Activated CD4-positive, CD25-positive, alpha-beta regulatory T cell treated with anti-CD3 and anti-CD28 coated beads, Interleukin-2, amount 50 U/mL, for 16 hours (primary cell): ENCODE results near the gene CACNA1B.
"Not testable (repeated sequence)": the region's sequence is repeated elsewhere in the genome, so short reads cannot be mapped to it uniquely, and the experiment has no call there.

Experiments used
- DNase-seq: peaks from one replicate; pipeline ENCODE4 v3.0.0-alpha.2; 2020; ENCODE audit warnings: low read depth, low spot score

The CACNA1B gene

DNA sequence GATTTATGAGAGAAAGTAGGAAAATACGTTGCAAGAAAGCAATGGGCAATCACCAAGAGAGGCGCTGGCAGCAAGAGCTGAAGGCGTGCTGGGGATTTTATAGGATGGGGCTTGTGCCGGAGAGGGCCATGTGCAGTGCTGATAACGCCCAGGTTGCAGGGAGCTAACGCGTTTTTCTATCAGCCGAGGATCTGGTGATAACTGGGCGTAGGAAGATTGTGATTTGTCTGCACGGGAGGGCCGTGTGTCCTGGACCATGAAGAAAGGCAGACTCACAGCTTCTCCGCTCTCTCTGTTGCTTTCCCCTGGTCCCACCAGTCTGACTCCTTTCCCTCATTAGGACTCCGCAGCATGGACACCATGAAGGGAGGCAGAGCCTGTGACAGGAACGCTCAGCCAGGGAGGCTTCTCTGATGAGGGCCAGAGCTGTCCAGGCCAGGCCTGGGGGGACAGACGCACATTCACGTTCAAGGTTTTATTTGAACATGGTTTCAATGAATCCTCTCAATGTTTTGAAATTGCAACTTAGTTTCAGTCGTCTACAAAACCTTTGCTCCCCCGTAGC lies 11.9 kb upstream of the CACNA1B start:
- DNase-seq, result no peak

DNA sequence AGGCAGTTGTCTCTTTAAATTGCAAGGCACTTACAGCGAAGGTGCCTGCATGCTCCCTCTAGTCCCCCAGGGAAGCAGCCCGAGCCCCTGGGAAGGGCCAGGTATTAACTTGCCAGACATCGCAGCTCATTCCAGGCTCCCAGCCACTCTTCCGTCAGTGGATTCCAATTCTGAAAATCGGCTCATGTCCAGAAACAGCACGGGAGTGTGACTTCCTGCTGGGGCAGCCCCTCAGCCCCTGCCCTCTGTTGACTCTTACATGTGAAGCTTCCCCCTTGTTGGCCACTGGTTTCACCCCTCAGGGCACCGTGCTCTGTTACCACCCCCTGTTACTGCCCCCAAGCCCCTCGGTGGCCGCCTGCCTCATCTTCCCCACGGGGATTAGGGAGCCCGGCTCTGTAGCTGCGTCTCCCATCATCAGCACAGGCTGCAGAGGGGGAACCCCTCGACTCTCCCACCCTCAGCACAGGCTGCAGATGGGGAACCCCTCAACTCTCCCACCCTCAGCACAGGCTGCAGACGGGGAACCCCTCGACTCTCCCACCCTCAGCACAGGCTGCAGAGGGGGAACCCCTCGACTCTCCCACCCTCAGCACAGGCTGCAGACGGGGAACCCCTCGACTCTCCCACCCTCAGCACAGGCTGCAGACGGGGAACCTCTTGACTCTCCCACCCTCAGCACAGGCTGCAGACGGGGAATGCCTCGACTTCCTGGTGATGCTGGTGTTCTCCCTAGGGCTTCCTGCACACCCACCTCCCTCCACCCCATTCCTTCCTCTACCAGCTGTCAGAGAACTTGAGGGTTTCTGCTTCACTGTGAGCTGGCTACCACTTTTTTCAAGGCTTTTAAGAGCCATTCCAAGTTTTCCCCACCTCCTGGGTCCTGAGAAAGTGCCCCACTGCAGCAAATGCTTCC lies 11.1 kb upstream of the CACNA1B start:
- no peak for DNase-seq

DNA sequence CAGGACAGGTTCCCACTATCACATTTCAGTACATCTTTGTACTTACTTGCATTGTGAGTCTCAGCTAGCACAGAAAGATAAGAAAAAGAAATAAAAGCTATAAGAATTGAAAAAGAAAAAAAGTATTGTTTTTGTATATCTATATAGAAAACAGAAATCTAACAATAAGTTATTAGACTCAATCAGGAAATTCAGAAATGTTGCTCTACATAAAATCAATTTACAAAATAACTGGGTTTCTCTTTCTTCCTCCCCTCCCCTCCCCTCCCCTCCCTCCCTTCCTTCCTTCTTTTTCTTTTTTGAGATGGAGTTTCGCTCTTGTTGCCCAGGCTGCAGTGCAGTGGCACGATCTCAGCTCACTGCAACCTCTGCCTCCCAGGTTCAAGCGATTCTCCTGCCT lies 7.2 kb upstream of the CACNA1B start:
- DNase-seq, result no peak

DNA sequence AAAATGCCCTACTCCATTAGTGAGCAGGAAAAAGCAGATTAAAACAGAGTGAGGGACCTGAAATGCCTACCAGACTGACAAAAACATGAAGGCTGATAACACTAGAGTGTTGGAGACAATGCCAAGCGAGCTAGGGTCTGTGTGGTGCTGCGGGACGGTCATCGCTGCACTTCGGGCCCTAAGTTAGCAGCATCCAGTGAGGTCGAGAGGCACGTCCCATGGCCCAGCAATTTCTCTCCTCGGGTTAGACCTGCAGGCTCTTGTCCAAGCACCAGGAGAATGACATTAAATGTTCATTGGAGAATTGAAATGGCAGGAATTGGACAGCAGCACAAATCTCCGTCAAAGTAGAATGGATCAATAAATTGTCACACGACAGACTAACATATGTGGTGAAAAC lies 5.3 kb upstream of the CACNA1B start:
- no peak for DNase-seq

DNA sequence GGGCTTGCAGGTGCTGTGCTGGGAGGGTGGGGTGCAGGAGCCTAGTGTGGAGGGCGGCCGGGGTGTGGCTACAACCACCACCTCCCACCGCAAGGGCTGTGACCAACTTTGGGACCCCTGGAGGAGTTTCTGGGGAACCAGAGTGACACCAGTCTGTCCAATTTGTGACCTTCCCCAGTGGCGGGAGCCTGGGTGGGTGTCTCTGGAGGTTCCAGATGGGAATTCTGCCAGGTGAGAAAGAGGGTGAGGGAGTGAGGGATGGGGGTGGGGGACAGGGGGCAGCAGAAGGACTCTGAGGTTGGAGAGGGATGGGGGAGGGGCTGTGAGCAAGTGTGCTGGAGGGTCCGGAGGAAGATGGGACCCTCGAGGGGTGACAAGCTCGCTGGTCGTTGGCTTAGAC lies 4.2 kb upstream of the CACNA1B start:
- no peak for DNase-seq

DNA sequence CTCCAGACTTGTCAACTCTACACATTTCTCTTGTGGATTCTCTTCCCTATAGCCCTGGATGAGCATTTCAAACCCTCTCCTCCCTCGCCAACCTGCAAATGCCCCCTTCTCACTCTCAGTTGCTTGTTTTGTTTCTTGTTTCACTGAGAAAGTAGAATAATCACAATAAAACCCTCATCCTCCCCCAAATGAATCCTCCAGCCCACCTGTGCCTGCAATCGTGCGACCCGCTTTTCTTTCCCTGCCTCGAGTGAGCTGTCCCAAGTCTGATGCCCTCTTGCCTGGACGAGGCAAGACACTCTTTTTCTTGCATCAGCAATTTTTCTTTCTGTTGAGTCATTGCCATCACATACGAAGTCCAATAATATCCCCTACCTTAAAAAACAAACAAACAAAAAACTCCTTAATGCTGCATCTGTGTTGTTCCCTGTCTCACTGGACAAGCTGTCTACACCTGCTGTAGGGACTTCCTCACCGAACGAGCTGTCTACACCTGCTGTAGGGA lies 3.7 kb upstream of the CACNA1B start:
- DNase-seq, result no peak

DNA sequence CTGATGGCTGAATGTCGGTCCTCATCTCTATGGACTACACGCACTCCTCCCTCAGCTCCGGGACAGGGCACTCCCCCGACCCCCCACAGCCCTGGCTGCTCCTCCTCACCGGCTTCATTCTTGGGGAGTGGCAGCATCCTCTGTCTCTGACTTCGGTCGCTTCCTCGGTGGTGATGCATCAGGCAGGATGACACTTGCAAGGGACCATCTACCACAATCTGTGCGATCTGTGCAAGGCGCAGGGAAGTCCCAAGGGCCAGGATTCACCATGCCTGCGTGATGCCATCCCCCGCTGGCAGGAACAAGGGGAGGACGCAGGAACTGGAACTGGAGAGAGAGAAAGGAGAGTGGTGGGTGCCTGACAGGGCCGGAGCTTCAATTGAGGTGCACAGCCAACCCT lies 2.2 kb upstream of the CACNA1B start:
- no peak for DNase-seq

DNA sequence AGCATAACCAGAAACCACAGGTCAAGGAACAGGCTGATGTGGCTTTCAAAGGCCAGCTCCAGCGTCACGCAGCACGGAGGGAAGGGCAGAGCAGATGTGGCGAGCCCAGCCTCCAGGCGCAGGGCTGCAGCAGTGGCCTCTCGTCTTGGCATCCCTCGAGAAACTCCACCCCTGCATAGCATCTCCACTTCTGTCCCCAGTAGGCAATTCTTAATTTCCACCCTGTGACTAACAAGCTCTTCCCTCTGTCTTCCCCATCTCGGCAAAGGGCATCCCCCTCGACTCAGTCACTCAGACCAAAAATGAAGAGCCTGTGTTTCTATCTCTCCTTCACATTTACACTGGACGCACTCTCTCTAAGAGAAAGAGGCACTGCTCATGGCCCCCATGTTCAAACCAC lies 1.7 kb upstream of the CACNA1B start:
- no peak for DNase-seq

DNA sequence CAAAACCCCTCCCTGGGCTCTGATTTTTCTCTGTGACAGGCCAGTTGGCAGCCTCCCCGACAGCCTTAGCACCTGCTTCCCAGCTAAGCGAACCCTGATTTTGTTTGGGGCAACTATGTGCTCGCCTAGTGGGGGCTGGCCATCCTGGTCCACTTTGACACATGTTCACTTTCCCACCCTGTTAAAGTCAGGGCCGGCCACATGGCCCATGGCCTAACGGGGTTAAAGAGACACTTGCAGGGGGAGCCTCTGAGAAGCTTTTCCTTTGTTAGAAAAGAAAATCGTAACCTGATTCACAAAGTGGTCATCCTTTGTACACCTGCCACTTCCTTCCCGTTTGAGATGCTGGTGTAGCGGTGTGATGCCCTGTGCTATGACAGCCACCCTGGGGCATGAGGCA lies 1.3 kb upstream of the CACNA1B start:
- no peak for DNase-seq

DNA sequence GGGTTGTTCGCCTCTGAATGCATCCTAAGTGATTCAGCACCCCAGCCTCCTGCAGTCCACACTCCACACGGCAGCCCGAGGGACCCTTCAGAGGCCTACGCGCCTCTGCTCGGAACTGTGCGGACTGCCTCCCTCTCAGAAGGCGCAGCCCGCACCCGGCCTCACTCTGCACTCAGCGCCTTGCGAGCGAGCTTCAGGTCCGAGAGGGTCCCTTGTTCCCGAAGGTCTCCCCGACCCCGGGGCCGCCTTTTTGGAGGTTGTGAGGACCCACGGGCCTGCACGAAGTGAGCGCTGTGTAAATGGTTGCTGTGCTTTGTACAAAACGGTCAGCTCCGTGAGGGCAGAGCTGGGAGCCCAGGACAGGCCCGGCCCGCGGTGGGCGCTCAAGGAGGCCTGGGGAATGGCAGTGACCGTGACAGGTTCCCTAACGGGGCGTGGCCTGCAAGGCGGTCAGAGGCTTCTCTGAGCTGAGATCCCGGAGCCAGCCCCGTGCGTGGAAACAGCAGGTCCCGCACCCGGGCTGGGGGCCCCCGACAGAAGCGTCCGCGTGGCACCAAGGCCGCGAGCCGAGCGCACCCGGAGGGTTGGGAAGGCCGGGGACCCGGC lies 698 bp upstream of the CACNA1B start:
- DNase-seq, result no peak

DNA sequence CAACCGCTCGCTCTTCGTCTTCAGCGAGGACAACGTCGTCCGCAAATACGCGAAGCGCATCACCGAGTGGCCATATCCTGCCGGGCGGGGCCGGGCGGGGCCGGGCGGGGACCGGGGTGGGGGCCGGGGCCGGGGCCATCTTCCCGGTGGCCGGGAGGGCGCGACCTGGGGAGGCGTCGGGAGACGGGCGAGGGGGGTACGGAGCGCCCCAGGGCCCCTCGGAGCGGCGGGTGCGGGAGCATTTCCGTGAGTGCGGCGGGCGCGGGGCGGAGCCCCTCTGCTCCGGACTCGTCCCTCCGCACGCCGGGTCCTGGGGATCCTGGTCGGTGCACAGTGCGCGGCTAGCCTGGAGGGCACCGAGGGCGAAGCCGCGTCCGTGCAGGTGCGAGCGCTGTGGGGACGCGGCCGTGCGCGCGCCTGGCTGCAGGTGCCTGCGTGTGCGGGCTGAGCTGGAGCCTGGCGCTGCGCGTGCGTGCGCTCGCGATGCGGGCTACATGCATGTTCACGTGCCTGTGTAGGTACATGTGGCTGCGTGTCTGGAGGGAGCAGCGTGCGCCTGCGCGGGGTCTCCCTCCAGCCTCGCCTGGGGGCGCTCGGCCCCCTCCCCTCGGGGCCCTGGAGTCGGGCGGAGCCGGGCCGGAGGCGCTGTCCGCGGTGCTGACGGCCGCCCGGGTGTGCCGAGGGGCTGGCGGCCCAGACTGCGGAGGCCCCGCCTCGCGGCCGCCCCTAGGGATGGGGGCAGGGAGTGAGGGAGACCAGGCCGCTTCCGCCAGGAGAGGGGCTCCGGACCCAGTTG lies 762 bp downstream of the CACNA1B start:
- DNase-seq, result no peak

DNA sequence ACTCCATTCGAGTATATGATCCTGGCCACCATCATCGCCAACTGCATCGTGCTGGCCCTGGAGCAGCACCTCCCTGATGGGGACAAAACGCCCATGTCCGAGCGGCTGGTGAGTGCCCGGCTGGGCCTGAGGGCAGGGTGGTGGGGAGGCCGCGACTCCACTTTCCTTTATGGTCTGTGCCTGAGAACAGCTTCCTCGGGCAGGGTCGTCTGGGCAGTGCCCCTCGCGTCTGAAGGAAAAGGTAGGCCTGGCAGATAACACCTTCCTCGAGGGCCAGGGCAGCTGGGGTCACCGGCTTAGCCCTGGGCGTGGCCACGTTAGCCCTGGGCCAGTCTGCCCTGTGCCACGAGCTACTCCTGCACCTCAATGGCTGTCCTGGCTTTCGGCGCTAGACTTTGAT lies 1.5 kb downstream of the CACNA1B start:
- no peak for DNase-seq

DNA sequence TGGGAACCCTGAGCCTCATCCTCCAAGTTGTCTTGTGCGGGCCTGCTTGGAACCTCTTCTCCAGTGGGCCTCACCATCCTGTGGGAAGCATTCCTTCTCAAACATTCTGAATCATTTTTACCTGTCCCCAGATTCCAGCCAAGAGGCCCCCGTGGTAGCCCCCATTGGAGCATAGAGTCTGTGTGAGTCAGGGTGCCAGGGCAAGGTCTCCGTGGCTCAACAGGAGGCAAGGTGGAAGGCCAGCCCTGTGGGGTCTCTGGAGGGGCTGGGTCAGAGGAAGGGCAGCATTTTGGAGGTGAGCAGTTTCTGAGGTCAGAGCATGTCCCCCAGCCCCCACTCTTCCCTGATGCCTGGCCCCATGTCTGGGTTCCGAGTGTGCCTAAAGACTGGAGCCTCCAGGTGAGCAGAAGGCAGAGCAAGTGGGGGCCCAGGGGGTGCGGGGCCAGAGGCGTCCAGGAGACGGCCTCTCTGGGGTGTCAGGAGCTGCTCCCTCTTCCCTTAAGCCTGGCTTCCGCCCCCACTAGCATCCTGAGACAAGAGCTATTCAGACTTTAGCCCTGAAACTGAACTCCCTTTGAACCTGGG lies 2.1 kb downstream of the CACNA1B start:
- no peak for DNase-seq

DNA sequence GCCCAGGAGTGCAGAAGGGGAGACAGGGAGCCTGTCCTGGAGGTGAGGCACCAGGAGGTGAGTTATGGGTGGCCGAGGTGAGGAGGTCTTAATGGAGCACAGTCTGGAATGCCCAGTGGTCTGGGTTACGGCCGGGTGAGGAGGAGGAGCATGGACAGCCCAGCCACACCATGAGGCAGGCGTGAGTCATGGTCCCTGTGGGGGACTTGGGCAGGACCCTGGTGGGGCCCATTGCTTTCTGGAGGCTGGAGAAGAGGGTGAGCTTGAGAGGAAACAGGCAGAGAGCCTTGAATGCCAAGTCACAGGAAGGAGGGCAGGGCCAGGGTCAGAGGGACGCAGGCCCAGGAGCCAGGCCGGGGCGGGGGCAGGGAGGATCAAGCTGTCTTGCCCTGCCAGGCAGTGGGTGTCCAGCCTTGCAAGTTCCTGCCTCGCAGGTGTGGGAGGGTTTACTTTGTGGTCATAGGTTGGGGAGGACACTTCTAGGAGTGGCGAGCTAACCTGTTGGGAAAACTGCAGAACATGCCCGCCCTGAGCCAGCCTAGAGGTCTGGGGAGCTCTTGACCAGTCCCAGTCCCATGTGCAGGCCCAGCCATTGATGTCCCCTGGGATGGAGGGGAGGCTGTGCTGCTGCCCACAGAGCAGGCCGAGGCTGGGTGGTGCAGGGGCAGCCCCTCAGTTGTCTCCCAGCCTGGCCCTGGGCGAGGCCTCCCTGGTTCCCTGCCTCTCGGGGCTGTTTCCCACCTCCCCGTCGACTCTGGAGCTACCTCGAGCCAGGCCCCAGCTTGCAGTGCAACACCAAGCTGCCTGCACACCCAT lies 2.8 kb downstream of the CACNA1B start:
- DNase-seq, result no peak

DNA sequence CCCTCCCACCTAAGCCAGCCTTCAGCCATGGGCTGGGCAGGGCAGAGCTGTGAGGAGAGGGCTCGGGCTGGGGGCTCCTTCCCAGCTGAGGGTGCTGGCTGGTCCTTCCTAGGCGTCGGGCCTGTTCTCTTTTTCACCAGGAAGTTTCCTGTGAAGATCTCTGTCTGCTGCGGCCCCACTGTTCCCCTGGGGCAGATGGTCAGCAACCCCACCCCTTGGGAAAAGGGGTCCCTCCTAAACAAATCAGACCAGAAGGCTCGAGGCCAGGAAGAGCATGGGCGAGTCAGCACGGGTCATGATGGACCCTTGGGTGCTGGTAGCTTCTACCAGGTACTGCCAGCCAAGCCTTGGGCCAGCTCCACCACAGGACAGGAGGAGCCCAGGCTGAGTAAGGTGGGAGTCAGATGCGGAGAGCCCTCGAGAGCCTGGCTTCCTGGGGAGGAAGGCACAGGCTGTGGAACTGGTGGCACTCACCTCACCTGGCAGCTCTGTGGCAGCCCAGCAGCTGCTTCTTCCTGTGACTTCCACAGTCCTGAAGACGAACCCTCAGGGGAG lies 3.5 kb downstream of the CACNA1B start:
- DNase-seq, result no peak

DNA sequence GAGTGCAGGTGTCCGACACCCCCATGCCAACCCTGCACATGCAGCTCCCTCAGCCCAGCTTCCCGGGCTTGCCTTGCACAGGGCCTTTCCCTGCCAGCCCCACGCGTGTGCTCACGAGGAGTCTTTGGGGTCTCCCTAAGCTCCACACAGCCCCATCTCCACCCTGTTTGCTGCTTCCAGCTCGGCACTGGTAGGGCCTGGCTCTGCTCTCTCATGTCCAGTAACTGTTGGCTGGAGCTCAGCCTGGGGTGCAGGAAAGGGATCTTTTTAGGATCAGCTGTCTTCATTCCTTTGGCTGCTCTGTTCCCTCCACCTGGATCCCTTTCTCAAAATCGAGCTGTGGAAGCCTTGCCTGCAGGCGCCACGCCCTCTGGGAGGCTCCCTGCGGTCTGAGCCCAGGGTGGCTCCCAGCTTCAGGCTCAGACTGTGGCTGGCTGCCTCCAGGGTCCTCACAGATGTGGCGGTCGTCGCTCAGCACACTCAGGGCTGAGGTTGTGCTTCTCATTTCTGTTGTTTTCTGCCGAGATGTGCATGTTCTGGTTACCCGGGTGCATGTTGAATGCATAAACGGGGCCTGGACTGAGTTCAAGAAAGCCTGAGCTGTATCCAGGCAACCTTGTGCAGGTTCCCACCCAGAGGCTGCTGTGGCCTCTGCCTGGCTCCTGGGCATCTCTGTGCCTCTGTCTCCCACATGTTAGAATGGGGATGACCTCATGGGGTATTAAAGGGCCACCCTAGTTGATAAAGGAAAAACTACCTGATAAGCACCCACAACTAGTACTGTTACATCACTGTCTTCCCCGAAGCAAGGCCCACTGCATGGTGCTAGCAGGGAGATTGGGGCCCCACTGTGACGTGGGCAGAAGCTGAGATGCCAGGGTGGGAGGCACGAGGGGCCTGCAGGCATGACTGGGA lies 4.3 kb downstream of the CACNA1B start:
- DNase-seq, result no peak

DNA sequence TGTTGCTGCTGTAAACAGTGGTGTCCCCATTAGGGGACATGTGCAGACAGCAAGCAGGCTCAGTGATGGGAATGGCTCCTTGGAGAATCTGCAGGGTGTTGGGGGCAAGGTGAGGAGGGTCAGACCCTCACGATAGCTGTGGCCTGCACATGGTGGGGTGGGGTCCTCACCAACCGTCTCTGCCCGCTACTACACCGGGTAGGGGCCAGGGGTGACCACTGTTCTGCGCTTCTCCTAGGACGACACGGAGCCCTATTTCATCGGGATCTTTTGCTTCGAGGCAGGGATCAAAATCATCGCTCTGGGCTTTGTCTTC lies 4.9 kb downstream of the CACNA1B start:
- no peak for DNase-seq

DNA sequence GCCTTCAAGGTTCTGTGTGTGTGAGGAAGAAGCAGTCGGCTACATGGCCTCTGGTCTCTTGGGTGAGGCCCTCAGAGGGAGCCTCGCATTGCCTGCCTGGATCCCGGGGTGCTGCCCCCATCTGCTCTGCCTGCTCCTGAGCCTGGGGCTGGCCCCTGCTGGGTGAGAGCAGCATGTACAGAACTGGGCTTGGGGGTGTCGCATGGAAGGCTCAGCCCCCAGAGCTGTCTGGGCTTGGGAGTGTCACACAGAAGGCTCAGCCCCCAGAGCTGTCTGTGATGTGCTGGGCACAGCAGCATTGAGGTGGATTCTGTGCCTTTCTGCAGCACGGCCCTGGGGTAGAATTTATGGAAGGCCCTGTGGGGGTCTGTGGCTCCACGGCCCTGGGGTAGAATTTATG lies 6.4 kb downstream of the CACNA1B start:
- not testable (repeated sequence) for DNase-seq

DNA sequence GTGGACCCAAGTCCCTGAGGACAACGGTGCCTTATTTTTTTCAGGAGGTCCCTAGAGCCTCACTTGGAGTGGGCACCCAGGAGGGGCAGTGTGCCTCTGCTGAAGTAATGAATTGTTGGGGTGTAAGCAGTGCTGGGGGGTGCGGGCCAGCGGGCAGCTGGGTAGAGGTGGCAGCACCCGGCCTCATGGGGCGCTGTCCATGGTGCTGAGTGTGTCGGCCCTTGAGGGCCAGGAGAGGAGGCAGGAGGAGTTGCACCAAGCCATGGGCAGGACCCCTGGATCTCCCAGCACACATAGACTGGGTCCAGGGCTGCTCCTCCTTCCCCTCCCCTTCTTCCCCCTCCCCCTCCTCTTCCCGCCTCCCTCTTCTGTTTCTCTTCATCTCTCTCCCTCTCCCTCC lies 7.0 kb downstream of the CACNA1B start:
- not testable (repeated sequence) for DNase-seq
